ENCODE measurements around the gene GRID1.
"Not testable (repeated sequence)": the region's sequence is repeated elsewhere in the genome, so short reads cannot be mapped to it uniquely, and the experiment has no call there.

GRID1 gene

GRCh38 chr10:85848756-85849155 lies 517.8 kb downstream of the GRID1 start:
- H3K4me2 ChIP-seq (ENCODE audit: low read length): no peak overlapping the region
- no peaks in the 10 kb centered on the region for H3K9me3 ChIP-seq (ENCODE audit: low read length)
- TF ChIP-seq CTCF (IDR thresholded peaks at IDR 0.05; ENCODE audit: low read length) (no peak), EZH2 (IDR thresholded peaks at IDR 0.05; ENCODE audit: borderline replicate concordance, low read length) (no peak)
- no peak overlapping the region for H3K27ac ChIP-seq (ENCODE audit: low read depth, low read length, poor library complexity, severe bottlenecking)
- H3K9ac ChIP-seq (ENCODE audit: low read length): no peak overlapping the region
- H3K36me3 ChIP-seq (ENCODE audit: insufficient read depth, low read length): no peaks in the 10 kb centered on the region
- no peaks in the 10 kb centered on the region for H3F3A ChIP-seq (ENCODE audit: insufficient read depth, low read length)
- no peak overlapping the region for H3K4me3 ChIP-seq (ENCODE audit: low read depth, low read length, poor library complexity, severe bottlenecking)
- H3K27me3 ChIP-seq (ENCODE audit: insufficient read depth, low read length): no peaks in the 10 kb centered on the region
- H3K9me2 ChIP-seq (ENCODE audit: low read depth, low read length): no peaks in the 10 kb centered on the region; the same call in 1 of the 2 replicates
- no peaks in the 10 kb centered on the region for H3K4me1 ChIP-seq (ENCODE audit: insufficient read depth, low read length, severe bottlenecking)
- no peaks in the 10 kb centered on the region for H3K79me2 ChIP-seq (ENCODE audit: insufficient read depth, low read length)
- H2AFZ ChIP-seq (ENCODE audit: low read length): no peak overlapping the region
- no peaks in the 10 kb centered on the region for H4K20me1 ChIP-seq (ENCODE audit: insufficient read depth, low read length)

- Histone ChIP-seq H3K9me3 (ENCODE audit: low read length) (no peaks in the 10 kb centered on the region), H3K36me3 (ENCODE audit: insufficient read depth, low read length) (no peaks in the 10 kb centered on the region), H3K79me2 (ENCODE audit: insufficient read depth, low read length) (no peaks in the 10 kb centered on the region), H2AFZ (ENCODE audit: low read length) (no peak overlapping the region), H3K4me2 (ENCODE audit: low read length) (no peak overlapping the region), H3K27me3 (ENCODE audit: insufficient read depth, low read length) (no peaks in the 10 kb centered on the region), H3F3A (ENCODE audit: insufficient read depth, low read length) (no peaks in the 10 kb centered on the region), H3K9me2 (ENCODE audit: low read depth, low read length) (no peaks in the 10 kb centered on the region; the same call in 1 of the 2 replicates), H3K4me1 (ENCODE audit: insufficient read depth, low read length, severe bottlenecking) (no peaks in the 10 kb centered on the region), H3K4me3 (ENCODE audit: low read depth, low read length, poor library complexity, severe bottlenecking) (no peak overlapping the region), H4K20me1 (ENCODE audit: insufficient read depth, low read length) (no peaks in the 10 kb centered on the region), H3K9ac (ENCODE audit: low read length) (no peak overlapping the region), H3K27ac (ENCODE audit: low read depth, low read length, poor library complexity, severe bottlenecking) (no peak overlapping the region)
- TF ChIP-seq CTCF (IDR thresholded peaks at IDR 0.05; ENCODE audit: low read length) (no peak), EZH2 (IDR thresholded peaks at IDR 0.05; ENCODE audit: borderline replicate concordance, low read length) (no peak)
Measured at GRCh38 chr10:85847085-85847484, 519.5 kb downstream of the GRID1 start.

GRCh38 chr10:85838660-85839059 lies 527.9 kb downstream of the GRID1 start:
- H3K9me3 ChIP-seq (ENCODE audit: low read length); H3K4me3 ChIP-seq (ENCODE audit: low read depth, low read length, poor library complexity, severe bottlenecking); H3K79me2 ChIP-seq (ENCODE audit: insufficient read depth, low read length); H2AFZ ChIP-seq (ENCODE audit: low read length); H3K9ac ChIP-seq (ENCODE audit: low read length); H3K4me1 ChIP-seq (ENCODE audit: insufficient read depth, low read length, severe bottlenecking); H3F3A ChIP-seq (ENCODE audit: insufficient read depth, low read length); H3K9me2 ChIP-seq (ENCODE audit: low read depth, low read length); H3K27me3 ChIP-seq (ENCODE audit: insufficient read depth, low read length); H3K4me2 ChIP-seq (ENCODE audit: low read length); H4K20me1 ChIP-seq (ENCODE audit: insufficient read depth, low read length); H3K36me3 ChIP-seq (ENCODE audit: insufficient read depth, low read length); H3K27ac ChIP-seq (ENCODE audit: low read depth, low read length, poor library complexity, severe bottlenecking): not testable (repeated sequence)

GRCh38 chr10:85832988-85833387 lies 533.6 kb downstream of the GRID1 start:
- no peaks in the 10 kb centered on the region for H3K36me3 ChIP-seq (ENCODE audit: insufficient read depth, low read length)
- H3K27me3 ChIP-seq (ENCODE audit: insufficient read depth, low read length): no peaks in the 10 kb centered on the region
- TF ChIP-seq CTCF (IDR thresholded peaks at IDR 0.05; ENCODE audit: low read length): no peak
- TF ChIP-seq EZH2 (IDR thresholded peaks at IDR 0.05; ENCODE audit: borderline replicate concordance, low read length): no peak
- no peaks in the 10 kb centered on the region for H3F3A ChIP-seq (ENCODE audit: insufficient read depth, low read length)
- no peaks in the 10 kb centered on the region for H3K9me3 ChIP-seq (ENCODE audit: low read length)
- no peaks in the 10 kb centered on the region for H3K9me2 ChIP-seq (ENCODE audit: low read depth, low read length)
- H3K4me2 ChIP-seq (ENCODE audit: low read length): no peak overlapping the region
- H3K9ac ChIP-seq (ENCODE audit: low read length): no peak overlapping the region
- H3K79me2 ChIP-seq (ENCODE audit: insufficient read depth, low read length): no peaks in the 10 kb centered on the region
- no peaks in the 10 kb centered on the region for H3K4me1 ChIP-seq (ENCODE audit: insufficient read depth, low read length, severe bottlenecking)
- no peak overlapping the region for H3K27ac ChIP-seq (ENCODE audit: low read depth, low read length, poor library complexity, severe bottlenecking)
- no peak overlapping the region for H2AFZ ChIP-seq (ENCODE audit: low read length)
- H4K20me1 ChIP-seq (ENCODE audit: insufficient read depth, low read length): no peaks in the 10 kb centered on the region
- H3K4me3 ChIP-seq (ENCODE audit: low read depth, low read length, poor library complexity, severe bottlenecking): no peak overlapping the region
